Measurements from ENCODE around the gene ACOX3.
"Not testable (repeated sequence)": the region's sequence is repeated elsewhere in the genome, so short reads cannot be mapped to it uniquely, and the experiment has no call there.

Gene ACOX3

GRCh38 chr4:8440492-8441311 is at the start of gene ACOX3, which contains the start of gene TRMT44:
ACOX3 (minus strand) TSS chr4:8440723; CDS start chr4:8416521, 24,202 bp downstream.
TRMT44 (plus strand) TSS chr4:8440777; CDS start chr4:8440823, 46 bp downstream.
- in situ Hi-C loops (cut with MboI; ENCODE audit: low sequenced_read_pairs, unreplicated experiment) = no loop called here
- peak; percentile 93 for DNase-seq (ENCODE audit: low spot score)
- TF ChIP-seq, protein P1, sequence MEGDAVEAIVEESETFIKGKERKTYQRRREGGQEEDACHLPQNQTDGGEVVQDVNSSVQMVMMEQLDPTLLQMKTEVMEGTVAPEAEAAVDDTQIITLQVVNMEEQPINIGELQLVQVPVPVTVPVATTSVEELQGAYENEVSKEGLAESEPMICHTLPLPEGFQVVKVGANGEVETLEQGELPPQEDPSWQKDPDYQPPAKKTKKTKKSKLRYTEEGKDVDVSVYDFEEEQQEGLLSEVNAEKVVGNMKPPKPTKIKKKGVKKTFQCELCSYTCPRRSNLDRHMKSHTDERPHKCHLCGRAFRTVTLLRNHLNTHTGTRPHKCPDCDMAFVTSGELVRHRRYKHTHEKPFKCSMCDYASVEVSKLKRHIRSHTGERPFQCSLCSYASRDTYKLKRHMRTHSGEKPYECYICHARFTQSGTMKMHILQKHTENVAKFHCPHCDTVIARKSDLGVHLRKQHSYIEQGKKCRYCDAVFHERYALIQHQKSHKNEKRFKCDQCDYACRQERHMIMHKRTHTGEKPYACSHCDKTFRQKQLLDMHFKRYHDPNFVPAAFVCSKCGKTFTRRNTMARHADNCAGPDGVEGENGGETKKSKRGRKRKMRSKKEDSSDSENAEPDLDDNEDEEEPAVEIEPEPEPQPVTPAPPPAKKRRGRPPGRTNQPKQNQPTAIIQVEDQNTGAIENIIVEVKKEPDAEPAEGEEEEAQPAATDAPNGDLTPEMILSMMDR (IDR thresholded peaks at IDR 0.05; ENCODE audit: borderline replicate concordance, control extremely low read depth, extremely low read depth, insufficient read depth, missing control alignments) = no peak

DNA sequence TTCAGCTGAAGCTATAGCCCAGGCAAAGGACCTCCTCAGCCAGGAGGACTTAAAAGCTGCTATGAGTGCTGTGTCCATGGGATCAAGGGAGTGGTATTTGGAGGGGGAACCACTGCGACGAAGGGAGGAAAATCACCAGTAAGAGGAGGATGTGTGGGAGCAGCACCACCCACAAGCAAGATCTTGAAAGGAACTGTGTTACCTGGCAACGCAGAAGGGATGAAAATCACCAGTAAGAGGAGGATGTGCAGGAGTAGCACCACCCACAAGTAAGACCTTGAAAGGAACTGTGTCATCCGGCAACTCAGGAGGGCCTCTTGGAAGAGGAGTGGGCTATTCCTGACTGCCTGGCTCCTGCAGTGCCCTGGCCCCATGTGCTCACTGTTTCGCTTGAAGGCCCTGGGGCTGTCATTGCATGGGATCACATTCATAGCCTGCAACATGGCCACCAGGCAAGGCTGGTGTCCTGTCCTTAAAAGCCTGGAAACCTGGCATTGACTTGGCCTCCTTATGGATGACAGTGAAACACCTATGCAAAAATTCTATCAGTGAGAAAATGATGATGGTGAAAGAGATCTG is 48.4 kb upstream of the ACOX3 start:
- in situ Hi-C loops (cut with MboI; ENCODE audit: low sequenced_read_pairs, unreplicated experiment) = no loop called here
- TF ChIP-seq, protein P1 (IDR thresholded peaks at IDR 0.05; ENCODE audit: borderline replicate concordance, control extremely low read depth, extremely low read depth, insufficient read depth, missing control alignments) = no peak
- DNase-seq (ENCODE audit: low spot score) = no peak

DNA sequence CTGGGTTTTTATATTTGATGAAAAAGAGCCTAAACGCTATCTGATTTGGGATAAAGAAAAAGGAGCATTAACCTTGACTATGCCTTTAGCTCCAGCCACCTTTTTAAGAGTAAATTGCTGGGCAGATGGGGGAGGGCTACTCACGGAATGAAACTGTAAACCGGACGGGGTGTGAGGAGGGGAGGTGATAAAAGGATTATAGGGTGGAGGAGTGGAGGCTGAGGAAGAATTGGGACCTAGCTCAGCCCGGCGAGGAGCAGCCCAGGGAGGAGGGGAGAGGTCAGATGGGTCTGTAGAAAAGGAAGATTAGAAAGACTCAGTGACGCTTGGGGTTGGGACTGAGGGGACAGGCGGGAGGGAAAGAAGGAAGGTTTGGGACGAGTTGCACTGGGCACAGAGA is 46.1 kb upstream of the ACOX3 start:
- DNase-seq (ENCODE audit: low spot score); in situ Hi-C loops (cut with MboI; ENCODE audit: low sequenced_read_pairs, unreplicated experiment): not testable (repeated sequence)

DNA sequence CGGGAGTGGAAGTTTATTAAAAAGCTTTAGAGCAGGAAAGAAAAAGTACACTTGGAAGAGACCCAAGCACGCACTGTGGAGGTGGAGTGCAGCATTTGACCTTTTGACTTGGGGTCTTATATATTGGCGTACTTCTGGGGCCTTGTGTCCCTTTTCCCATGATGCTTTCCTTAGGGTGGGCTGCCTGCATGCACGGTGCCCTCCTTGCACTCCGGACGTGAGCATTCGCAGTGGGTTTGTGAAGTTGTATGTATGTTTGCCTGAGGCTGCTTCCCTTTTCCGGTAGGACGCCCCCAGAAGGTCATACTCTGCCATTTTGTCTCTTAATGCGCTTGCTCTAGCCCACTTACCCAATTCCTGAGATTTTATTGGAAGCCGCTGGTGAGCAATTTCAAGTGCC is 39.7 kb upstream of the ACOX3 start:
- in situ Hi-C loops (cut with MboI; ENCODE audit: low sequenced_read_pairs, unreplicated experiment) = no loop called here
- TF ChIP-seq, protein P1 (IDR thresholded peaks at IDR 0.05; ENCODE audit: borderline replicate concordance, control extremely low read depth, extremely low read depth, insufficient read depth, missing control alignments) = no peak
- DNase-seq (ENCODE audit: low spot score) = no peak

GRCh38 chr4:8478801-8479744 is 38.5 kb upstream of the ACOX3 start:
- no peak for DNase-seq (ENCODE audit: low spot score)
- TF ChIP-seq, protein P1 (IDR thresholded peaks at IDR 0.05; ENCODE audit: borderline replicate concordance, control extremely low read depth, extremely low read depth, insufficient read depth, missing control alignments) = no peak
- in situ Hi-C loops (cut with MboI; ENCODE audit: low sequenced_read_pairs, unreplicated experiment) = no loop called here

- no peak for DNase-seq (ENCODE audit: low spot score)
- in situ Hi-C loops (cut with MboI; ENCODE audit: low sequenced_read_pairs, unreplicated experiment) = no loop called here
- TF ChIP-seq, protein P1 (IDR thresholded peaks at IDR 0.05; ENCODE audit: borderline replicate concordance, control extremely low read depth, extremely low read depth, insufficient read depth, missing control alignments) = no peak
Observed at GRCh38 chr4:8478371-8478770, 37.8 kb upstream of the ACOX3 start.
